Large intestine (tissue), 3 donors: ENCODE measurements around the gene FNBP1L. TPM values are rescaled to one million over a fixed set of nuclear protein-coding genes. Genes with fewer than 3 reads are reported as not detected.

Source experiments
- DNase-seq, 2 donors: peaks; one replicate each; pipeline versions ENCODE4 v3.0.0 to v3.0.0-alpha.2; 2013
- H3K27ac ChIP-seq: one replicate; pipeline ENCODE4 v1.5.1; 2013; ENCODE audit warnings: low read length
- H3K27me3 ChIP-seq: 2 replicates; pipeline ENCODE4 v1.6.1; 2013; ENCODE audit warnings: low read length; ENCODE audit not compliant: control insufficient read depth, insufficient read depth
- H3K36me3 ChIP-seq: 2 replicates; pipeline ENCODE4 v1.6.1; 2013; ENCODE audit warnings: low read length; ENCODE audit not compliant: control insufficient read depth, insufficient read depth
- H3K4me1 ChIP-seq: one replicate; pipeline ENCODE4 v1.6.1; 2013; ENCODE audit warnings: low read length; ENCODE audit not compliant: control insufficient read depth, insufficient read depth
- H3K4me3 ChIP-seq: one replicate; pipeline ENCODE4 v1.5.1; 2013; ENCODE audit warnings: low read length
- H3K9me3 ChIP-seq: one replicate; pipeline ENCODE4 v1.6.1; 2013; ENCODE audit warnings: mild to moderate bottlenecking, low read depth, low read length, moderate library complexity; ENCODE audit not compliant: control insufficient read depth
- WGBS: methylation state at CpG from one replicate; pipeline ENCODE4 v1.1.5; 2013; ENCODE audit warnings: low lambda C conversion rate; ENCODE audit not compliant: insufficient coverage; 5-methylcytosine and 5-hydroxymethylcytosine counted together
- polyA plus RNA-seq: library from polyadenylated mRNA; unstranded; fragments of 120-200 nt; gene quantifications from one replicate; pipeline ENCODE4 v1.2.1, GENCODE V29; 2013

Gene FNBP1L
- polyA plus RNA-seq, 1 donor = 79.5 TPM

- Histone ChIP-seq H3K27me3 (no peaks in the 10 kb centered on the region), H3K27ac (peak overlapping the region; percentile 85), H3K4me3 (no peak overlapping the region), H3K4me1 (peaks cover 18% of the 10 kb centered on the region), H3K9me3 (no peaks in the 10 kb centered on the region), H3K36me3 (peaks cover 39% of the 10 kb centered on the region)
- WGBS = no CpG with 5 or more reads among the region's 4 CpGs
- no peak for DNase-seq
Measured at GRCh38 chr1:93565496-93566206, 117.7 kb downstream of the FNBP1L start.

- Histone ChIP-seq H3K27ac (peak overlapping the region; percentile 85), H3K9me3 (no peaks in the 10 kb centered on the region), H3K36me3 (peaks cover 41% of the 10 kb centered on the region), H3K4me1 (peaks cover 18% of the 10 kb centered on the region), H3K4me3 (no peak overlapping the region), H3K27me3 (no peaks in the 10 kb centered on the region)
- no CpG with 5 or more reads among the region's 10 CpGs for WGBS
- DNase-seq = no peak
Measured at GRCh38 chr1:93566227-93566626, 118.3 kb downstream of the FNBP1L start.

GRCh38 chr1:93567255-93567918 lies 119.5 kb downstream of the FNBP1L start:
- H3K4me1 ChIP-seq = peaks cover 18% of the 10 kb centered on the region
- peaks cover 46% of the 10 kb centered on the region for H3K36me3 ChIP-seq
- no peaks in the 10 kb centered on the region for H3K9me3 ChIP-seq
- WGBS = no CpG with 5 or more reads among the region's 15 CpGs
- peak; percentile 93 to 96 for DNase-seq
- H3K27ac ChIP-seq = peak overlapping the region; percentile 85
- no peak overlapping the region for H3K4me3 ChIP-seq
- no peaks in the 10 kb centered on the region for H3K27me3 ChIP-seq

- Histone ChIP-seq H3K9me3 (no peaks in the 10 kb centered on the region), H3K27me3 (no peaks in the 10 kb centered on the region), H3K4me3 (no peak overlapping the region), H3K27ac (no peak overlapping the region), H3K36me3 (peaks cover 54% of the 10 kb centered on the region), H3K4me1 (peaks cover 18% of the 10 kb centered on the region)
- no peak for DNase-seq
- WGBS = no CpG with 5 or more reads among the region's 2 CpGs
Measured at GRCh38 chr1:93569489-93569888, 121.6 kb downstream of the FNBP1L start.

GRCh38 chr1:93571623-93572310 lies 123.8 kb downstream of the FNBP1L start:
- Histone ChIP-seq H3K27ac (no peak overlapping the region), H3K4me1 (peaks cover 8% of the 10 kb centered on the region), H3K27me3 (no peaks in the 10 kb centered on the region), H3K9me3 (no peaks in the 10 kb centered on the region), H3K36me3 (peaks cover 52% of the 10 kb centered on the region), H3K4me3 (no peak overlapping the region)
- no peak for DNase-seq
- 100% methylated on average over 1 of the region's 12 CpGs for WGBS

- WGBS = no CpG with 5 or more reads among the region's 1 CpG
- no peaks in the 10 kb centered on the region for H3K9me3 ChIP-seq
- no peak overlapping the region for H3K4me3 ChIP-seq
- DNase-seq = no peak
- no peak overlapping the region for H3K27ac ChIP-seq
- no peaks in the 10 kb centered on the region for H3K27me3 ChIP-seq
- H3K36me3 ChIP-seq = peaks cover 52% of the 10 kb centered on the region
- peaks cover 2% of the 10 kb centered on the region for H3K4me1 ChIP-seq
Measured at GRCh38 chr1:93573940-93574469, 126.1 kb downstream of the FNBP1L start.

GRCh38 chr1:93574511-93574910 lies 126.6 kb downstream of the FNBP1L start:
- peaks cover 48% of the 10 kb centered on the region for H3K36me3 ChIP-seq
- H3K27me3 ChIP-seq = no peaks in the 10 kb centered on the region
- DNase-seq = no peak
- H3K4me1 ChIP-seq = peaks cover 7% of the 10 kb centered on the region
- no peak overlapping the region for H3K27ac ChIP-seq
- WGBS = 100% methylated on average over 2 of the region's 7 CpGs
- no peaks in the 10 kb centered on the region for H3K9me3 ChIP-seq
- no peak overlapping the region for H3K4me3 ChIP-seq

- 95% methylated on average over 4 of the region's 6 CpGs for WGBS
- no peak overlapping the region for H3K27ac ChIP-seq
Measured at GRCh38 chr1:93574991-93575390, 127.1 kb downstream of the FNBP1L start.

GRCh38 chr1:93575621-93576284 lies 127.8 kb downstream of the FNBP1L start:
- peaks cover 14% of the 10 kb centered on the region for H3K4me1 ChIP-seq
- no peak overlapping the region for H3K4me3 ChIP-seq
- H3K9me3 ChIP-seq = no peaks in the 10 kb centered on the region
- H3K27me3 ChIP-seq = no peaks in the 10 kb centered on the region
- WGBS = 100% methylated on average over 1 of the region's 10 CpGs
- H3K27ac ChIP-seq = no peak overlapping the region
- no peak for DNase-seq
- H3K36me3 ChIP-seq = peaks cover 37% of the 10 kb centered on the region

More at GRCh38 chr1:93574991-93575390, 127.1 kb downstream of the FNBP1L start:
- no peaks in the 10 kb centered on the region for H3K9me3 ChIP-seq
- H3K4me1 ChIP-seq = peaks cover 12% of the 10 kb centered on the region
- H3K27me3 ChIP-seq = no peaks in the 10 kb centered on the region
- no peak overlapping the region for H3K4me3 ChIP-seq
- H3K36me3 ChIP-seq = peaks cover 45% of the 10 kb centered on the region
- DNase-seq = no peak

GRCh38 chr1:93576346-93576745 lies 128.4 kb downstream of the FNBP1L start:
- DNase-seq = no peak
- H3K27ac ChIP-seq = no peak overlapping the region
- H3K4me1 ChIP-seq = peaks cover 20% of the 10 kb centered on the region
- no peaks in the 10 kb centered on the region for H3K27me3 ChIP-seq
- peaks cover 33% of the 10 kb centered on the region for H3K36me3 ChIP-seq
- H3K9me3 ChIP-seq = no peaks in the 10 kb centered on the region
- H3K4me3 ChIP-seq = no peak overlapping the region
- no CpG with 5 or more reads among the region's 9 CpGs for WGBS
